Measurements from ENCODE around the gene TMEM81. TPM values are rescaled to one million over a fixed set of nuclear protein-coding genes. Genes with fewer than 3 reads are reported as not detected.

Gene TMEM81
- total and polyA plus RNA-seq, 10 of the 15 experiments (the other 5 are each of a cell fraction or from before 2014, with no cell fraction given), result 0.62 to 2.2 (median 1.1) TPM

GRCh38 chr1:205121660-205122488 lies 37.6 kb upstream of the TMEM81 start, which contains the start of gene RBBP5 (continued):
- TF ChIP-seq E2F4 (IDR thresholded peaks at IDR 0.05; ENCODE audit: low read depth, low read length) (0 out of 2 replicates have a peak, but pooled peaks have one; percentile 28), ATF7 (IDR thresholded peaks at IDR 0.05; ENCODE audit: low read depth) (peak; percentile 95), ZSCAN29 (IDR thresholded peaks at IDR 0.05) (peak; percentile 90), TCF3 (IDR thresholded peaks at IDR 0.05; ENCODE audit: borderline replicate concordance, insufficient read depth, low read depth, low read length) (peak; percentile 71; the same call in 1 of the 2 replicates), STAT1 (conservative IDR thresholded peaks at IDR 0.05) (peak; percentile 99), GATAD2B (conservative IDR thresholded peaks at IDR 0.05; ENCODE audit: low read depth) (peak; percentile 69), CHD4 (IDR thresholded peaks at IDR 0.05) (no peak), IRF3 (IDR thresholded peaks at IDR 0.05) (peak; percentile 24; the same call in 1 of the 2 replicates), POLR2AphosphoS2 (IDR thresholded peaks at IDR 0.05; ENCODE audit: low read depth, low read length) (peak; percentile 93; the same call in 1 of the 2 replicates), NR2F1 (conservative IDR thresholded peaks at IDR 0.05) (peak; percentile 90), FOXK2 (IDR thresholded peaks at IDR 0.05) (peak; percentile 94), TCF12 (IDR thresholded peaks at IDR 0.05; ENCODE audit: low read depth, low read length) (peak; percentile 71; the same call in 1 of the 2 replicates), CUX1 (IDR thresholded peaks at IDR 0.05; ENCODE audit: insufficient replicate concordance, low read depth, low read length) (no peak), NFYA (IDR thresholded peaks at IDR 0.05; ENCODE audit: borderline replicate concordance, low read depth, low read length) (no peak), RAD21 (IDR thresholded peaks at IDR 0.05; ENCODE audit: insufficient read depth, low read depth, low read length) (peak; percentile 55)
- TF ChIP-seq, protein P1, sequence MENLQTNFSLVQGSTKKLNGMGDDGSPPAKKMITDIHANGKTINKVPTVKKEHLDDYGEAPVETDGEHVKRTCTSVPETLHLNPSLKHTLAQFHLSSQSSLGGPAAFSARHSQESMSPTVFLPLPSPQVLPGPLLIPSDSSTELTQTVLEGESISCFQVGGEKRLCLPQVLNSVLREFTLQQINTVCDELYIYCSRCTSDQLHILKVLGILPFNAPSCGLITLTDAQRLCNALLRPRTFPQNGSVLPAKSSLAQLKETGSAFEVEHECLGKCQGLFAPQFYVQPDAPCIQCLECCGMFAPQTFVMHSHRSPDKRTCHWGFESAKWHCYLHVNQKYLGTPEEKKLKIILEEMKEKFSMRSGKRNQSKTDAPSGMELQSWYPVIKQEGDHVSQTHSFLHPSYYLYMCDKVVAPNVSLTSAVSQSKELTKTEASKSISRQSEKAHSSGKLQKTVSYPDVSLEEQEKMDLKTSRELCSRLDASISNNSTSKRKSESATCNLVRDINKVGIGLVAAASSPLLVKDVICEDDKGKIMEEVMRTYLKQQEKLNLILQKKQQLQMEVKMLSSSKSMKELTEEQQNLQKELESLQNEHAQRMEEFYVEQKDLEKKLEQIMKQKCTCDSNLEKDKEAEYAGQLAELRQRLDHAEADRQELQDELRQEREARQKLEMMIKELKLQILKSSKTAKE (IDR thresholded peaks at IDR 0.05; ENCODE audit: low read depth, poor library complexity, severe bottlenecking), result peak; percentile 93
- TF ChIP-seq, protein P2, sequence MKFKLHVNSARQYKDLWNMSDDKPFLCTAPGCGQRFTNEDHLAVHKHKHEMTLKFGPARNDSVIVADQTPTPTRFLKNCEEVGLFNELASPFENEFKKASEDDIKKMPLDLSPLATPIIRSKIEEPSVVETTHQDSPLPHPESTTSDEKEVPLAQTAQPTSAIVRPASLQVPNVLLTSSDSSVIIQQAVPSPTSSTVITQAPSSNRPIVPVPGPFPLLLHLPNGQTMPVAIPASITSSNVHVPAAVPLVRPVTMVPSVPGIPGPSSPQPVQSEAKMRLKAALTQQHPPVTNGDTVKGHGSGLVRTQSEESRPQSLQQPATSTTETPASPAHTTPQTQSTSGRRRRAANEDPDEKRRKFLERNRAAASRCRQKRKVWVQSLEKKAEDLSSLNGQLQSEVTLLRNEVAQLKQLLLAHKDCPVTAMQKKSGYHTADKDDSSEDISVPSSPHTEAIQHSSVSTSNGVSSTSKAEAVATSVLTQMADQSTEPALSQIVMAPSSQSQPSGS (IDR thresholded peaks at IDR 0.05; ENCODE audit: low read length), result peak; percentile 92

Measured in GM12878 (cell line).